Glutamatergic neuron (in vitro differentiated cells): ENCODE results near the gene ZNF672. TPM values are rescaled to one million over a fixed set of nuclear protein-coding genes. Genes with fewer than 3 reads are reported as not detected.

ENCODE experiments used
- DNase-seq: peaks from one replicate; pipeline ENCODE4 v3.0.0; 2022
- H3K27ac Mint-ChIP-seq: one replicate; pipeline ENCODE4 v1.8.0; 2020; ENCODE audit warnings: mild to moderate bottlenecking, mixed read lengths, inconsistent platforms; ENCODE audit not compliant: unreplicated experiment
- H3K27me3 Mint-ChIP-seq: one replicate; pipeline ENCODE4 v1.8.0; 2020; ENCODE audit warnings: mild to moderate bottlenecking, moderate library complexity, mixed read lengths, inconsistent platforms; ENCODE audit not compliant: unreplicated experiment
- H3K36me3 Mint-ChIP-seq: one replicate; pipeline ENCODE4 v1.8.0; 2020; ENCODE audit warnings: mild to moderate bottlenecking, mixed read lengths, inconsistent platforms; ENCODE audit not compliant: unreplicated experiment
- H3K4me1 Mint-ChIP-seq: one replicate; pipeline ENCODE4 v1.8.0; 2020; ENCODE audit warnings: mild to moderate bottlenecking, low read depth, mixed read lengths, inconsistent platforms; ENCODE audit not compliant: unreplicated experiment
- H3K4me3 Mint-ChIP-seq: one replicate; pipeline ENCODE4 v1.8.0; 2020; ENCODE audit warnings: mild to moderate bottlenecking, mixed read lengths, inconsistent platforms; ENCODE audit not compliant: unreplicated experiment
- H3K9me3 Mint-ChIP-seq: one replicate; pipeline ENCODE4 v1.8.0; 2020; ENCODE audit warnings: mild to moderate bottlenecking, moderate library complexity, mixed read lengths, inconsistent platforms; ENCODE audit not compliant: unreplicated experiment
- total RNA-seq: library from RNA; stranded (reverse); fragmentation: NEBNext Ultra II Directional; extraction: Animal tissue kit (Norgen Biotek cat#: 25700); gene quantifications from one replicate; pipeline ENCODE4 v1.2.1, GENCODE V29; 2021; ENCODE audit not compliant: unreplicated experiment
- TF ChIP-seq, protein P1 (sequence below): fragments of 200-600 bp; sonication (generic); IDR thresholded peaks from one replicate; pipeline ENCODE4 v1.5.0; 2021; ENCODE audit not compliant: partially characterized antibody, unreplicated experiment

Gene ZNF672
- total RNA-seq, 1 donor from 2014 or later, result 30.5 TPM

- H3K27ac Mint-ChIP-seq, result peak overlapping the region; percentile 69
- H3K4me3 Mint-ChIP-seq, result peak overlapping the region; percentile 83
- peaks cover 25% of the 10 kb centered on the region for H3K27me3 Mint-ChIP-seq
- peaks cover 20% of the 10 kb centered on the region for H3K9me3 Mint-ChIP-seq
- peaks cover 16% of the 10 kb centered on the region for H3K4me1 Mint-ChIP-seq
- DNase-seq, result no peak
- H3K36me3 Mint-ChIP-seq, result no peaks in the 10 kb centered on the region
- TF ChIP-seq, protein P1, sequence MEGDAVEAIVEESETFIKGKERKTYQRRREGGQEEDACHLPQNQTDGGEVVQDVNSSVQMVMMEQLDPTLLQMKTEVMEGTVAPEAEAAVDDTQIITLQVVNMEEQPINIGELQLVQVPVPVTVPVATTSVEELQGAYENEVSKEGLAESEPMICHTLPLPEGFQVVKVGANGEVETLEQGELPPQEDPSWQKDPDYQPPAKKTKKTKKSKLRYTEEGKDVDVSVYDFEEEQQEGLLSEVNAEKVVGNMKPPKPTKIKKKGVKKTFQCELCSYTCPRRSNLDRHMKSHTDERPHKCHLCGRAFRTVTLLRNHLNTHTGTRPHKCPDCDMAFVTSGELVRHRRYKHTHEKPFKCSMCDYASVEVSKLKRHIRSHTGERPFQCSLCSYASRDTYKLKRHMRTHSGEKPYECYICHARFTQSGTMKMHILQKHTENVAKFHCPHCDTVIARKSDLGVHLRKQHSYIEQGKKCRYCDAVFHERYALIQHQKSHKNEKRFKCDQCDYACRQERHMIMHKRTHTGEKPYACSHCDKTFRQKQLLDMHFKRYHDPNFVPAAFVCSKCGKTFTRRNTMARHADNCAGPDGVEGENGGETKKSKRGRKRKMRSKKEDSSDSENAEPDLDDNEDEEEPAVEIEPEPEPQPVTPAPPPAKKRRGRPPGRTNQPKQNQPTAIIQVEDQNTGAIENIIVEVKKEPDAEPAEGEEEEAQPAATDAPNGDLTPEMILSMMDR, result no peak
Observed at GRCh38 chr1:248862695-248862997, 24.6 kb downstream of the ZNF672 start.

- Mint-ChIP-seq H3K27ac (peak overlapping the region; percentile 69), H3K27me3 (peaks cover 23% of the 10 kb centered on the region), H3K9me3 (peaks cover 18% of the 10 kb centered on the region), H3K4me1 (peaks cover 16% of the 10 kb centered on the region), H3K36me3 (no peaks in the 10 kb centered on the region), H3K4me3 (peak overlapping the region; percentile 96)
- DNase-seq, result peak; percentile 89
- TF ChIP-seq, protein P1, result no peak
Observed at GRCh38 chr1:248862998-248863881, 25.2 kb downstream of the ZNF672 start.

DNA sequence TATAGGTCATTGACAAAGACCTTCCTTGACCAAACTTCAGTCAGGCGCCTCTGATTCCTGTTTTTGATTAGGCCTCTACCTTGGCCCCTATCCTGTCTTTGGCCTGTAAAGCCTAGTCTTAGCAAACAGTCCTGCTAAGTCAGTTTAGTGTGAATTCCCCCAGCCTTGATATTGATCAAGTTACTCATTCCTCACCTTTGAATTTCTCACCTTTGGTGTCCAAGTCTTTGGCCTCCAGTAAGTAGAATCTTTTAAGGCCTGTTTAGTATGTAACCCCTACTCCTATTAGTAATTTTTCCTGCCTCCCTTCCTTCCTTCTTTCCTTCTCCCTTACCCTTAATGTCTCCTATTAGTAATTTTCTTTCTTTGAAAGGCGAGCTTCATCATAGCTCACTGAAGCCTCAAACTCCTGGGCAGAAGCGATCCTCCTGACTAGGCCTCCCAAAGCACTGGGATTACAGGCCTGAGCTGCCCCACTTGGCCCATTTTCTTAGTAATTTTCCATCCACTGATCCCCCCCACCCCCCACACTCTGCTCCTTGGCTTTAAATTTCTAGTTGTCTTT lies 33.9 kb downstream of the ZNF672 start:
- TF ChIP-seq, protein P1, result no peak
- DNase-seq, result no peak
- Mint-ChIP-seq H3K27me3 (peaks cover 24% of the 10 kb centered on the region), H3K27ac (no peak overlapping the region), H3K4me3 (peak overlapping the region; percentile 58), H3K4me1 (no peaks in the 10 kb centered on the region), H3K9me3 (peaks cover 22% of the 10 kb centered on the region), H3K36me3 (no peaks in the 10 kb centered on the region)

- Mint-ChIP-seq H3K27me3 (peaks cover 24% of the 10 kb centered on the region), H3K4me1 (no peaks in the 10 kb centered on the region), H3K9me3 (peaks cover 22% of the 10 kb centered on the region), H3K27ac (peak overlapping the region; percentile 96), H3K36me3 (no peaks in the 10 kb centered on the region), H3K4me3 (peak overlapping the region; percentile 98)
- TF ChIP-seq, protein P1, result no peak
- peak; percentile 70 for DNase-seq
Observed at GRCh38 chr1:248872752-248873408, 34.9 kb downstream of the ZNF672 start.
